HEK293 (cell line): ENCODE results near the gene SPACA6.

ENCODE experiments used
- CTCF ChIA-PET: fragments of 350-600 bp; formaldehyde crosslinking; extraction: SDS; loops from one replicate; lab custom pipeline; 2021; ENCODE audit warnings: antibody characterized with exemption; lab: Yijun Ruan, JAX
- POLR2A ChIA-PET: fragments of 300-600 bp; formaldehyde crosslinking; extraction: SDS; loops from one replicate; lab custom pipeline; 2020; ENCODE audit warnings: antibody characterized with exemption, inconsistent platforms; lab: Yijun Ruan, JAX
- H3K27ac ChIP-seq: fragments of 200-500 bp; sonication (Bioruptor generic); 2 replicates; pipeline ENCODE4 v1.5.1; 2014; ENCODE audit warnings: low read depth, low read length, control low read depth, inconsistent platforms; ENCODE audit errors: extremely low read depth
- H3K36me3 ChIP-seq, 2 experiments: fragments of 200-500 bp in 1 of 2; sonication (Bioruptor generic) in 1 of 2; 1 replicate in 1 of 2; 2 replicates in 1 of 2; pipeline ENCODE4 v1.5.1; 2014 to 2017; ENCODE audit warnings: inconsistent platforms in 2 of 2, low read length in 2 of 2; ENCODE audit not compliant: control insufficient read depth in 2 of 2, insufficient read depth in 1 of 2
- H3K4me1 ChIP-seq: fragments of 200-500 bp; sonication (Bioruptor generic); 2 replicates; pipeline ENCODE4 v1.5.1; 2014; ENCODE audit warnings: mild to moderate bottlenecking, low read length, inconsistent platforms; ENCODE audit not compliant: control insufficient read depth, insufficient read depth
- H3K4me3 ChIP-seq: 2 replicates; pipeline ENCODE4 v1.5.1; 2011; ENCODE audit warnings: low read depth, mild to moderate bottlenecking, control low read depth, low read length, moderate library complexity
- H3K9me3 ChIP-seq: fragments of 200-500 bp; sonication (Bioruptor generic); 2 replicates; pipeline ENCODE4 v1.5.1; 2014; ENCODE audit warnings: low read depth, low read length, inconsistent platforms; ENCODE audit not compliant: control insufficient read depth, insufficient read depth
- AEBP2 ChIP-seq: fragments of 450-650 bp; formaldehyde crosslinking; IDR thresholded peaks from 2 replicates; pipeline ENCODE4 v1.5.1; 2016; ENCODE audit warnings: missing biosample characterization, missing genetic modification characterization, borderline replicate concordance
- GLI4 ChIP-seq: fragments of 450-650 bp; formaldehyde crosslinking; IDR thresholded peaks from 2 replicates; pipeline ENCODE4 v1.5.1; 2016; ENCODE audit warnings: missing biosample characterization, missing genetic modification characterization
- KLF1 ChIP-seq: fragments of 450-650 bp; formaldehyde crosslinking; IDR thresholded peaks from 2 replicates; pipeline ENCODE4 v1.5.1; 2016; ENCODE audit warnings: missing biosample characterization, missing genetic modification characterization
- KLF16 ChIP-seq: fragments of 450-650 bp; formaldehyde crosslinking; IDR thresholded peaks from 2 replicates; pipeline ENCODE4 v1.5.1; 2017; ENCODE audit warnings: missing biosample characterization, missing genetic modification characterization
- KLF9 ChIP-seq: fragments of 450-650 bp; formaldehyde crosslinking; IDR thresholded peaks from 2 replicates; pipeline ENCODE4 v1.5.1; 2016; ENCODE audit warnings: missing biosample characterization, missing genetic modification characterization, low read depth
- PRDM1 ChIP-seq: fragments of 450-650 bp; formaldehyde crosslinking; IDR thresholded peaks from 2 replicates; pipeline ENCODE4; 2016; ENCODE audit warnings: missing biosample characterization, missing genetic modification characterization
- PRDM10 ChIP-seq: fragments of 450-650 bp; formaldehyde crosslinking; IDR thresholded peaks from 2 replicates; pipeline ENCODE4 v1.5.1; 2016; ENCODE audit warnings: missing biosample characterization, missing genetic modification characterization
- SCRT2 ChIP-seq: fragments of 450-650 bp; formaldehyde crosslinking; IDR thresholded peaks from 2 replicates; pipeline ENCODE4 v1.5.1; 2016; ENCODE audit warnings: missing biosample characterization, missing genetic modification characterization
- ZBTB20 ChIP-seq: fragments of 450-650 bp; formaldehyde crosslinking; IDR thresholded peaks from 2 replicates; pipeline ENCODE4 v1.5.1; 2016; ENCODE audit warnings: missing biosample characterization, missing genetic modification characterization
- ZFP41 ChIP-seq: fragments of 450-650 bp; formaldehyde crosslinking; IDR thresholded peaks from 2 replicates; pipeline ENCODE4 v1.5.1; 2016; ENCODE audit warnings: missing biosample characterization, missing genetic modification characterization, borderline replicate concordance
- ZNF138 ChIP-seq: fragments of 450-650 bp; formaldehyde crosslinking; IDR thresholded peaks from 2 replicates; pipeline ENCODE4 v1.5.1; 2016; ENCODE audit warnings: missing biosample characterization, missing genetic modification characterization, borderline replicate concordance
- ZNF155 ChIP-seq: fragments of 450-650 bp; formaldehyde crosslinking; IDR thresholded peaks from 2 replicates; pipeline ENCODE4 v1.5.1; 2016; ENCODE audit warnings: missing biosample characterization, missing genetic modification characterization
- ZNF214 ChIP-seq: fragments of 450-650 bp; formaldehyde crosslinking; IDR thresholded peaks from 2 replicates; pipeline ENCODE4 v1.5.1; 2017; ENCODE audit warnings: missing biosample characterization, mild to moderate bottlenecking, missing genetic modification characterization, borderline replicate concordance
- ZNF239 ChIP-seq: fragments of 450-650 bp; formaldehyde crosslinking; IDR thresholded peaks from 2 replicates; pipeline ENCODE4 v1.5.1; 2016; ENCODE audit warnings: missing biosample characterization, missing genetic modification characterization
- ZNF274 ChIP-seq, 2 experiments: fragments of 200-500 bp in 1 of 2; fragments of 450-650 bp in 1 of 2; sonication (Bioruptor generic) in 1 of 2; formaldehyde crosslinking in 1 of 2; IDR thresholded peaks; 2 replicates each; pipeline versions ENCODE4 v1.5.1 to v1.6.1; 2014 to 2016; ENCODE audit warnings: borderline replicate concordance in 1 of 2, inconsistent platforms in 1 of 2, low read length in 1 of 2, missing biosample characterization in 1 of 2, missing genetic modification characterization in 1 of 2
- ZNF311 ChIP-seq: fragments of 450-650 bp; formaldehyde crosslinking; IDR thresholded peaks from 2 replicates; pipeline ENCODE4 v1.5.1; 2017; ENCODE audit warnings: missing biosample characterization, missing genetic modification characterization, borderline replicate concordance
- ZNF423 ChIP-seq: fragments of 450-650 bp; formaldehyde crosslinking; IDR thresholded peaks from 2 replicates; pipeline ENCODE4 v1.5.1; 2016; ENCODE audit warnings: missing biosample characterization, missing genetic modification characterization
- ZNF514 ChIP-seq: fragments of 450-650 bp; formaldehyde crosslinking; IDR thresholded peaks from 2 replicates; pipeline ENCODE4 v1.5.1; 2016; ENCODE audit warnings: missing biosample characterization, missing genetic modification characterization
- ZNF548 ChIP-seq: fragments of 450-650 bp; formaldehyde crosslinking; IDR thresholded peaks from 2 replicates; pipeline ENCODE4 v1.5.1; 2016; ENCODE audit warnings: missing biosample characterization, missing genetic modification characterization
- ZNF639 ChIP-seq: fragments of 450-650 bp; formaldehyde crosslinking; IDR thresholded peaks from 2 replicates; pipeline ENCODE4 v1.5.1; 2016; ENCODE audit warnings: missing biosample characterization, missing genetic modification characterization
- TF ChIP-seq, protein P1 (sequence below): fragments of 450-650 bp; formaldehyde crosslinking; IDR thresholded peaks from 2 replicates; pipeline ENCODE4 v1.5.1; 2016; ENCODE audit warnings: missing biosample characterization, missing genetic modification characterization

The SPACA6 gene

DNA sequence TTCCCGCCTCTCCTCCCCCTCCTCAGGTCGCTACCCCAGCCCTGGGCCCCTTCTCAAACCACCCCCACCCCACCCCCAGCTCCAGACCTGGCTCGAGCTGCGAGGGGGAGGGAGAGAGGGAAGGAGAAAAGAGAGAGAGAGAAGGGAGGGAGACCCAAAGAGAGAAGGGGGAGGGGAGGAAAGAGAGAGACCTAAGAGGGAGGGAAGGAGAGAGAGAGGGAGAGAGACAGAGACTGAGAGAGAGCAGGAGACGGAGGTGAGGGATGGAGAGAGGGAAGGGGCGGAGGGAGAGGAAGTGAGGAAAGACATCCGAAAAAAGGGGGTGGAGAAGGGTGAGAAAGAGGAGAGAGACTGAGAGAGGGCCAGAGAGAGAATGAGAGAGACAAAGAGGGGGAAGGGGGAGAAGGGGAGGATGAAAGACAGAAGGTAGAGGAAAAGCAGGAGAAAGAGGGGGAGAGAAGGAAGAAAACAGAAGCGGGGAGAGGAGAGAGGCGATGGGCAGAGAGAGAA lies 2.0 kb upstream of the SPACA6 start (continued):
- TF ChIP-seq, protein P1, sequence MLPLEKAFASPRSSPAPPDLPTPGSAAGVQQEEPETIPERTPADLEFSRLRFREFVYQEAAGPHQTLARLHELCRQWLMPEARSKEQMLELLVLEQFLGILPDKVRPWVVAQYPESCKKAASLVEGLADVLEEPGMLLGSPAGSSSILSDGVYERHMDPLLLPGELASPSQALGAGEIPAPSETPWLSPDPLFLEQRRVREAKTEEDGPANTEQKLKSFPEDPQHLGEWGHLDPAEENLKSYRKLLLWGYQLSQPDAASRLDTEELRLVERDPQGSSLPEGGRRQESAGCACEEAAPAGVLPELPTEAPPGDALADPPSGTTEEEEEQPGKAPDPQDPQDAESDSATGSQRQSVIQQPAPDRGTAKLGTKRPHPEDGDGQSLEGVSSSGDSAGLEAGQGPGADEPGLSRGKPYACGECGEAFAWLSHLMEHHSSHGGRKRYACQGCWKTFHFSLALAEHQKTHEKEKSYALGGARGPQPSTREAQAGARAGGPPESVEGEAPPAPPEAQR, result peak; percentile 77
- TF ChIP-seq GLI4 (tag by site-specific recombination), result 0 out of 2 replicates have a peak, but pooled peaks have one; percentile 13
- no peak for TF ChIP-seq ZNF274 (IDR thresholded peaks at IDR 0.05; ENCODE audit: low read length)
- 0 out of 2 replicates have a peak, but pooled peaks have one; percentile 65 for TF ChIP-seq ZNF274 (tag by site-specific recombination; IDR thresholded peaks at IDR 0.05; ENCODE audit: borderline replicate concordance)
- TF ChIP-seq PRDM10 (tag by site-specific recombination), result peak; percentile 59
- TF ChIP-seq KLF16 (tag by site-specific recombination), result peak; percentile 82
- TF ChIP-seq AEBP2 (tag by site-specific recombination), result no peak
- peak; percentile 91 for TF ChIP-seq PRDM1 (tag by site-specific recombination)
- TF ChIP-seq KLF1 (tag by site-specific recombination), result peak; percentile 5; the same call in 1 of the 2 replicates

DNA sequence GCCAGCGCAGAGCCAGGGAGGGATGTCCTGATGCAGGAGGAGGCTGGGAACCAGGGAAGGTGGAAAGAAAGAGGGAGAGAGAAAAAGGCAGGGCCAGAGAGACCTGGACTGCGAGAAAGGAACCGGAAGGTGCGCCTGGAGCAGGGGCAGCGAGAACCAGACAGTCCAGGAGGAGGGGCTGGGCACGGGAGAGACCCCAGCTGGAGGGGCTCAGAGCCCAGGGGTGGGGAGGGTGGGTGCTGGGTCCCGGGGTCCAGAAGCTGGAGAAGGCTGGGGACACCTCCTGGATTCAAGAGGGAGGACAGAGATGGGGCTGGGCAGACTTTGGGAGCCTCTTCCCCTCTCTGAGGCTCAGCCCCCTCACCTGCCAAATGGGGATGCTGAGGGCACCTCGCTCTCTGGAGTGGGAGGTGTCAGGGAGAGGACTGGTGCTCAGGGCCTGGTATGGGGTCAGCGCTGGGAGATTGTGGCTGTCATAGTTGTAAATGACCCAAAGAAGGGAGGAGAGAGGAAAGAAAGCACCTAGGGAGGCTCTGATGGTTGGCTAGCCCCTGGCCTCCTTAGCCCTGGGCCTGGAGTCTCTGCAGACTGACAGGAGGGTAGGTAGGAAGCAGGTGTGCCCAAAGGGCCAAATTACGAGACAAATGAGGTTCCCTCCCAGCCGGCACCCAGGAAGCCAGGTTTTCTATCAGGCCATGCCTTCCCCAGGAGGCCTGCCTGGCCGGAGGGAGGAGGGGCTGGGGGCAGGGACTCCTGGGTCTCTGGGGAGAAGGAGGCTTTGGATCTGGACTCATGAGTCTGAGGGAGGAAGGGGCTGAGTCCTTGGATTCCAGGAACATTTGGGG lies 1.3 kb upstream of the SPACA6 start:
- peaks cover 17% of the 10 kb centered on the region for H3K4me1 ChIP-seq
- POLR2A ChIA-PET, result interaction anchor here (0.5 to 1.9 kb wide), 6 partner anchors 9 to 584 kb away, joined by 3 to 23 read pairs (median 5); no protein-coding TSS in a partner anchor
- H3K9me3 ChIP-seq, result no peaks in the 10 kb centered on the region
- peaks cover 13 to 39% of the 10 kb centered on the region in 2 experiments; a peak in 2 of 3 replicates for H3K36me3 ChIP-seq
- H3K27ac ChIP-seq, result peak overlapping the region; percentile 91; the same call in 1 of the 2 replicates
- peak overlapping the region; percentile 83 for H3K4me3 ChIP-seq
- CTCF ChIA-PET, result no interaction called here
- no peak for TF ChIP-seq ZNF214 (tag by site-specific recombination)
- TF ChIP-seq ZFP41, result no peak
- no peak for TF ChIP-seq ZNF423 (tag by site-specific recombination)
- TF ChIP-seq ZNF311 (tag by site-specific recombination), result no peak
- no peak for TF ChIP-seq ZNF514
- TF ChIP-seq ZNF239 (tag by site-specific recombination), result no peak
- no peak for TF ChIP-seq ZNF138 (tag by site-specific recombination)
- no peak for TF ChIP-seq PRDM10 (tag by site-specific recombination)
- TF ChIP-seq ZNF548 (tag by site-specific recombination), result no peak
- no peak for TF ChIP-seq ZNF155 (tag by site-specific recombination)
- no peak for TF ChIP-seq KLF9
- no peak for TF ChIP-seq ZBTB20 (tag by site-specific recombination)
- no peak for TF ChIP-seq ZNF639 (tag by site-specific recombination)
- TF ChIP-seq SCRT2 (tag by site-specific recombination), result no peak
